ENCODE data around the gene MARVELD1.

GRCh38 chr10:97701438-97702069, 12.0 kb upstream of the MARVELD1 start:
- TF ChIP-seq CTCF (IDR thresholded peaks at IDR 0.05) (peak; percentile 69 to 89 (median 79)), POLR2A (IDR thresholded peaks at IDR 0.05) (no peak)
